ENCODE measurements around the gene PSD2. TPM values are rescaled to one million over a fixed set of nuclear protein-coding genes. Genes with fewer than 3 reads are reported as not detected.
A peak's percentile ranks its signal among the peaks of the same experiment; 100 is the strongest.

Gene PSD2
- total RNA-seq, 4 donors from 2014 or later = under 0.01 to 0.17 (median 0.13) TPM; not detected in 1

- no peak for TF ChIP-seq POLR2A (IDR thresholded peaks at IDR 0.05; ENCODE audit: low read depth)
- TF ChIP-seq POLR2AphosphoS5 (IDR thresholded peaks at IDR 0.05) = no peak
- no peak for TF ChIP-seq EP300 (IDR thresholded peaks at IDR 0.05)
- TF ChIP-seq CTCF (IDR thresholded peaks at IDR 0.05) = no peak
- peaks cover 8 to 22% (median 15%) of the 10 kb centered on the region in 4 donors for H3K4me1 ChIP-seq
- no peaks in the 10 kb centered on the region for H3K27me3 ChIP-seq
- no peak for DNase-seq (ENCODE audit: extremely low spot score)
- WGBS = 88% methylated on average over 3 of the region's 4 CpGs
- H3K27ac ChIP-seq (replicated peaks in 1 of 4) = no peak overlapping the region
- no peaks in the 10 kb centered on the region for H3K36me3 ChIP-seq
- no peaks in the 10 kb centered on the region for H3K9me3 ChIP-seq
- no peak overlapping the region for H3K4me3 ChIP-seq
- intact Hi-C loops (cut with DNase I) = no loop called here
These were observed 66.2 kb downstream of the PSD2 start for GRCh38 chr5:139861889-139862207.

GRCh38 chr5:139862313-139862712 is 66.7 kb downstream of the PSD2 start:
- Histone ChIP-seq H3K4me1 (peaks cover 8 to 22% (median 15%) of the 10 kb centered on the region in 4 donors), H3K4me3 (no peak overlapping the region), H3K27me3 (no peaks in the 10 kb centered on the region), H3K36me3 (no peaks in the 10 kb centered on the region), H3K27ac (replicated peaks in 1 of 4) (no peak overlapping the region), H3K9me3 (no peaks in the 10 kb centered on the region)
- no peak for DNase-seq (ENCODE audit: extremely low spot score)
- intact Hi-C loops (cut with DNase I) = no loop called here
- WGBS = no CpG with 5 or more reads among the region's 2 CpGs
- TF ChIP-seq CTCF (IDR thresholded peaks at IDR 0.05) (no peak), EP300 (IDR thresholded peaks at IDR 0.05) (no peak), POLR2A (IDR thresholded peaks at IDR 0.05; ENCODE audit: low read depth) (no peak), POLR2AphosphoS5 (IDR thresholded peaks at IDR 0.05) (no peak)

- 87% methylated on average over 2 of the region's 2 CpGs for WGBS
- intact Hi-C loops (cut with DNase I) = no loop called here
- H3K4me1 ChIP-seq = peaks cover 8 to 22% (median 15%) of the 10 kb centered on the region in 4 donors
- no peaks in the 10 kb centered on the region for H3K27me3 ChIP-seq
- no peak overlapping the region for H3K4me3 ChIP-seq
- no peaks in the 10 kb centered on the region for H3K9me3 ChIP-seq
- peak overlapping the region in 1 of 4 donors; percentile 43 for H3K27ac ChIP-seq (replicated peaks in 1 of 4)
- no peaks in the 10 kb centered on the region for H3K36me3 ChIP-seq
- no peak for DNase-seq (ENCODE audit: extremely low spot score)
- no peak for TF ChIP-seq POLR2AphosphoS5 (IDR thresholded peaks at IDR 0.05)
- no peak for TF ChIP-seq POLR2A (IDR thresholded peaks at IDR 0.05; ENCODE audit: low read depth)
- TF ChIP-seq EP300 (IDR thresholded peaks at IDR 0.05) = no peak
- TF ChIP-seq CTCF (IDR thresholded peaks at IDR 0.05) = no peak
These were observed 67.2 kb downstream of the PSD2 start for GRCh38 chr5:139862803-139863202.

GRCh38 chr5:139863361-139863760 is 67.8 kb downstream of the PSD2 start:
- Histone ChIP-seq H3K4me1 (peaks cover 8 to 22% (median 15%) of the 10 kb centered on the region in 4 donors), H3K27ac (replicated peaks in 1 of 4) (peak overlapping the region in 2 of 4 donors; percentile 43 to 48), H3K36me3 (no peaks in the 10 kb centered on the region), H3K4me3 (no peak overlapping the region), H3K27me3 (no peaks in the 10 kb centered on the region), H3K9me3 (no peaks in the 10 kb centered on the region)
- TF ChIP-seq CTCF (IDR thresholded peaks at IDR 0.05) = no peak
- no peak for TF ChIP-seq POLR2AphosphoS5 (IDR thresholded peaks at IDR 0.05)
- no peak for TF ChIP-seq EP300 (IDR thresholded peaks at IDR 0.05)
- TF ChIP-seq POLR2A (IDR thresholded peaks at IDR 0.05; ENCODE audit: low read depth) = no peak
- intact Hi-C loops (cut with DNase I) = no loop called here
- WGBS = 53% methylated on average over 6 of the region's 9 CpGs
- DNase-seq (ENCODE audit: extremely low spot score) = no peak

Measured in esophagus muscularis mucosa (tissue), 4 donors.